ENCODE measurements around the gene LRRC15. TPM values are rescaled to one million over a fixed set of nuclear protein-coding genes. Genes with fewer than 3 reads are reported as not detected.

Gene LRRC15
- total and polyA plus RNA-seq, 2 donors (not counting 3 experiments of a cell fraction or from before 2014, with no cell fraction given), result not detected

GRCh38 chr3:194418671-194419070 lies 49.1 kb upstream of the LRRC15 start:
- H3K79me2 ChIP-seq (ENCODE audit: control insufficient read depth, insufficient read depth, low read length), result no peaks in the 10 kb centered on the region
- H3K27me3 ChIP-seq (ENCODE audit: control insufficient read depth in 2 of 2, insufficient read depth in 2 of 2, low read length in 2 of 2), result no peaks in the 10 kb centered on the region
- peaks cover 14% of the 10 kb centered on the region for H3K4me1 ChIP-seq (ENCODE audit: control insufficient read depth, extremely low read depth, insufficient read depth, low read length)
- intact Hi-C loops (cut with micrococcal nuclease) (no loop called here), dilution Hi-C loops (cut with MboI; ENCODE audit: extremely low pct_ligation_motif_present, low sequenced_read_pairs) (no loop called here)
- no peak overlapping the region for H3K4me3 ChIP-seq (replicated peaks in 1 of 3; ENCODE audit: insufficient read depth in 1 of 3, low read depth in 1 of 3, low read length in 3 of 3)
- ChIA-PET CTCF (no interaction called here), POLR2A (no interaction called here)
- no peak overlapping the region for H3K4me2 ChIP-seq (ENCODE audit: insufficient read depth, low read length)
- H3K36me3 ChIP-seq (ENCODE audit: control insufficient read depth in 2 of 2, extremely low read depth in 1 of 2, insufficient read depth in 2 of 2, low read length in 2 of 2), result peaks cover 2 to 3% of the 10 kb centered on the region in 2 experiments
- H3K9me1 ChIP-seq (replicated peaks; ENCODE audit: control insufficient read depth, extremely low read depth, insufficient read depth, low read length), result no peaks in the 10 kb centered on the region
- no peak overlapping the region for H2AFZ ChIP-seq (ENCODE audit: low read depth, low read length)
- FAIRE-seq, result no peak
- no peaks in the 10 kb centered on the region for H3K9me3 ChIP-seq (replicated peaks; ENCODE audit: control insufficient read depth, insufficient read depth, low read length)
- TF ChIP-seq EZH2 (IDR thresholded peaks at IDR 0.05; ENCODE audit: borderline replicate concordance, low read depth, low read length, severe bottlenecking), result no peak
- TF ChIP-seq JUN (IDR thresholded peaks at IDR 0.05; ENCODE audit: borderline replicate concordance, insufficient read depth, insufficient read length, low read depth), result no peak
- no peak for TF ChIP-seq POLR2A (IDR thresholded peaks at IDR 0.05; ENCODE audit: low read depth, low read length)
- TF ChIP-seq MYC (IDR thresholded peaks at IDR 0.05; ENCODE audit: low read depth, low read length), result no peak
- TF ChIP-seq GATA2 (IDR thresholded peaks at IDR 0.05; ENCODE audit: insufficient read depth, insufficient read length, low read depth, low read length), result no peak
- TF ChIP-seq CTCF (IDR thresholded peaks at IDR 0.05; ENCODE audit: extremely low read depth in 1 of 2, insufficient read depth in 1 of 2, low read depth in 1 of 2, low read length in 2 of 2), result no peak
- TF ChIP-seq POLR2AphosphoS5 (IDR thresholded peaks at IDR 0.05; ENCODE audit: insufficient read depth, low read depth, low read length), result no peak
- no peak for TF ChIP-seq FOS (IDR thresholded peaks at IDR 0.05; ENCODE audit: borderline replicate concordance, insufficient read depth, low read length)
- no peak for TF ChIP-seq MAX (IDR thresholded peaks at IDR 0.05; ENCODE audit: insufficient read depth, insufficient read length)
- no peak overlapping the region for H3K9ac ChIP-seq (replicated peaks; ENCODE audit: extremely low read depth, insufficient read depth, low read length)
- no peak for DNase-seq (ENCODE audit: low read depth, low spot score)
- no peaks in the 10 kb centered on the region for H4K20me1 ChIP-seq (replicated peaks; ENCODE audit: control insufficient read depth, extremely low read depth, insufficient read depth, low read length)
- H3K27ac ChIP-seq (ENCODE audit: insufficient read depth, low read depth, low read length), result no peak overlapping the region
- no TSS peak for BruUV-seq (replicated peaks)
